ENCODE data around the gene B4GALNT4.
"Not testable (repeated sequence)": the region's sequence is repeated elsewhere in the genome, so short reads cannot be mapped to it uniquely, and the experiment has no call there.

Gene B4GALNT4

GRCh38 chr11:360326-361280, 8.7 kb upstream of the B4GALNT4 start:
- peak; percentile 57 for DNase-seq

- no peak for DNase-seq
Observed at GRCh38 chr11:362642-363442, 6.5 kb upstream of the B4GALNT4 start.

GRCh38 chr11:363443-363805, 5.9 kb upstream of the B4GALNT4 start:
- not testable (repeated sequence) for DNase-seq

GRCh38 chr11:363948-364761, 5.1 kb upstream of the B4GALNT4 start:
- no peak for DNase-seq

- DNase-seq: no peak
Observed at GRCh38 chr11:364991-365725, 4.1 kb upstream of the B4GALNT4 start.

GRCh38 chr11:365831-366230, 3.5 kb upstream of the B4GALNT4 start:
- no peak for DNase-seq

GRCh38 chr11:367956-368413, 1.3 kb upstream of the B4GALNT4 start:
- DNase-seq: no peak

GRCh38 chr11:368414-369335, 624 bp upstream of the B4GALNT4 start:
- no peak for DNase-seq

- no peak for DNase-seq
Observed at GRCh38 chr11:370070-370941, 1.0 kb downstream of the B4GALNT4 start.

GRCh38 chr11:371051-371450, 1.8 kb downstream of the B4GALNT4 start:
- no peak for DNase-seq

- DNase-seq: no peak
Observed at GRCh38 chr11:371716-372590, 2.7 kb downstream of the B4GALNT4 start.

GRCh38 chr11:372809-373715, 3.8 kb downstream of the B4GALNT4 start:
- no peak for DNase-seq

GRCh38 chr11:373716-374551, 4.6 kb downstream of the B4GALNT4 start:
- DNase-seq: no peak

GRCh38 chr11:375065-376025, 6.0 kb downstream of the B4GALNT4 start:
- DNase-seq: no peak

- DNase-seq: no peak
Observed at GRCh38 chr11:376531-377173, 7.4 kb downstream of the B4GALNT4 start.

All from left hindlimb (tissue), 1 donor.